CD14-positive monocyte (primary cell): Measurements from ENCODE around the gene EPHA1. TPM values are rescaled to one million over a fixed set of nuclear protein-coding genes. Genes with fewer than 3 reads are reported as not detected.
A peak's percentile ranks its signal among the peaks of the same experiment; 100 is the strongest.
"Not testable (repeated sequence)": the region's sequence is repeated elsewhere in the genome, so short reads cannot be mapped to it uniquely, and the experiment has no call there.

Experiments
- DNase-seq, 3 donors: peaks; one replicate each; pipeline ENCODE4 v3.0.0-alpha.2; 2011 to 2022
- H2AFZ ChIP-seq: 2 replicates; pipeline ENCODE4 v1.6.0; 2012; ENCODE audit warnings: mild to moderate bottlenecking, low read depth, low read length, inconsistent platforms; ENCODE audit not compliant: insufficient read depth, poor library complexity, severe bottlenecking
- H3K27ac ChIP-seq, 2 donors: 1 replicate in 1 of 2; 2 replicates in 1 of 2; pipeline ENCODE4 v1.5.1; 2012 to 2013; ENCODE audit warnings: low read length in 2 of 2, control low read depth in 1 of 2, inconsistent platforms in 1 of 2, low read depth in 1 of 2, mild to moderate bottlenecking in 1 of 2
- H3K27me3 ChIP-seq, 2 donors: one replicate each; pipeline versions ENCODE4 v1.6.0 to v1.6.1; 2011 to 2013; ENCODE audit warnings: low read length in 2 of 2; ENCODE audit not compliant: control insufficient read depth in 2 of 2, insufficient read depth in 2 of 2
- H3K36me3 ChIP-seq, 2 donors: replicated peaks in 1 of 2; 1 replicate in 1 of 2; 2 replicates in 1 of 2; pipeline versions ENCODE4 v1.5.1 to v1.6.1; 2012 to 2013; ENCODE audit warnings: low read length in 2 of 2, control low read depth in 1 of 2, inconsistent platforms in 1 of 2, mild to moderate bottlenecking in 1 of 2; ENCODE audit not compliant: insufficient read depth in 2 of 2, control insufficient read depth in 1 of 2
- H3K4me1 ChIP-seq, 2 donors: 1 replicate in 1 of 2; 2 replicates in 1 of 2; pipeline versions ENCODE4 v1.5.1 to v1.6.1; 2012 to 2013; ENCODE audit warnings: low read length in 2 of 2, control low read depth in 1 of 2, inconsistent platforms in 1 of 2, mild to moderate bottlenecking in 1 of 2, moderate library complexity in 1 of 2; ENCODE audit not compliant: insufficient read depth in 2 of 2, control insufficient read depth in 1 of 2
- H3K4me2 ChIP-seq: replicated peaks from 2 replicates; pipeline ENCODE3; 2012; ENCODE audit warnings: low read length, moderate library complexity, mild to moderate bottlenecking; ENCODE audit not compliant: poor library complexity, severe bottlenecking; ENCODE audit errors: extremely low read depth
- H3K4me3 ChIP-seq, 3 experiments: fragments of 200-600 bp in 1 of 3; sonication (generic) in 1 of 3; replicated peaks in 1 of 3; 1 replicate in 2 of 3; 2 replicates in 1 of 3; pipeline ENCODE4 v1.5.1; 2011 to 2013; ENCODE audit warnings: low read length in 3 of 3, mild to moderate bottlenecking in 3 of 3, control low read depth in 2 of 3, low read depth in 2 of 3, inconsistent platforms in 1 of 3, moderate library complexity in 1 of 3
- H3K79me2 ChIP-seq: 2 replicates; pipeline ENCODE4 v1.6.0; 2012; ENCODE audit warnings: mild to moderate bottlenecking, control low read depth, inconsistent platforms, low read length, moderate library complexity; ENCODE audit not compliant: insufficient read depth
- H3K9ac ChIP-seq: 2 replicates; pipeline ENCODE4 v1.6.0; 2017; ENCODE audit warnings: low read length, mild to moderate bottlenecking; ENCODE audit not compliant: insufficient read depth, poor library complexity, severe bottlenecking
- H3K9me3 ChIP-seq, 2 donors: replicated peaks in 1 of 2; 1 replicate in 1 of 2; 2 replicates in 1 of 2; pipeline versions ENCODE4 v1.5.1 to v1.6.1; 2012 to 2013; ENCODE audit warnings: low read length in 2 of 2, control low read depth in 1 of 2; ENCODE audit not compliant: control insufficient read depth in 1 of 2, insufficient read depth in 1 of 2
- H4K20me1 ChIP-seq: 2 replicates; pipeline ENCODE4 v1.6.0; 2012; ENCODE audit warnings: mild to moderate bottlenecking, low read length, control low read depth, moderate library complexity; ENCODE audit not compliant: insufficient read depth
- H3K27ac Mint-ChIP-seq, 7 donors: one replicate each; pipeline ENCODE4 v1.8.0; 2020; ENCODE audit warnings: mild to moderate bottlenecking in 7 of 7, mixed read lengths in 7 of 7, moderate library complexity in 6 of 7, inconsistent platforms in 2 of 7
- H3K27me3 Mint-ChIP-seq, 3 donors: one replicate each; pipeline ENCODE4 v1.8.0; 2021 to 2022; ENCODE audit warnings: low read depth in 3 of 3, mild to moderate bottlenecking in 3 of 3, mixed read lengths in 3 of 3, moderate library complexity in 3 of 3, inconsistent platforms in 1 of 3
- H3K36me3 Mint-ChIP-seq, 2 donors: one replicate each; pipeline ENCODE4 v1.8.0; 2020; ENCODE audit warnings: mixed read lengths in 2 of 2, inconsistent platforms in 1 of 2, mild to moderate bottlenecking in 1 of 2
- H3K4me1 Mint-ChIP-seq: one replicate; pipeline ENCODE4 v1.8.0; 2020; ENCODE audit warnings: mild to moderate bottlenecking, mixed read lengths
- H3K4me3 Mint-ChIP-seq, 2 donors: one replicate each; pipeline ENCODE4 v1.8.0; 2020; ENCODE audit warnings: mild to moderate bottlenecking in 2 of 2, mixed read lengths in 2 of 2, moderate library complexity in 1 of 2
- H3K9me3 Mint-ChIP-seq, 7 donors: one replicate each; pipeline ENCODE4 v1.8.0; 2020 to 2022; ENCODE audit warnings: mixed read lengths in 7 of 7, mild to moderate bottlenecking in 6 of 7, moderate library complexity in 6 of 7, inconsistent platforms in 2 of 7
- CTCF ChIP-seq: fragments of 200-600 bp; IDR thresholded peaks from one replicate; pipeline ENCODE4 v1.8.0; 2022; ENCODE audit warnings: antibody characterized with exemption, mild to moderate bottlenecking
- WGBS: methylation state at CpG from one replicate; pipeline ENCODE4 v1.1.5; 2013; ENCODE audit warnings: missing lambda C conversion rate; ENCODE audit not compliant: insufficient coverage; 5-methylcytosine and 5-hydroxymethylcytosine counted together
- intact Hi-C, 2 donors: fragments of 100-400 bp; cut with micrococcal nuclease; formaldehyde crosslinking; loops; one replicate each; pipeline versions ENCODE4 v1.15.0 to v1.15.1; 2023
- polyA plus RNA-seq, 3 donors: library from polyadenylated mRNA; depleted of rRNA in 1 of 3; unstranded in 2 of 3; stranded (reverse) in 1 of 3; fragments of 300-500 nt in 2 of 3; fragments of >200 nt in 1 of 3; fragmentation: Illumina TruSeq in 2 of 3; gene quantifications; 1 replicate in 2 of 3; 2 replicates in 1 of 3; pipeline ENCODE4 v1.2.3, GENCODE V29; 2012 to 2021

The EPHA1 gene
- polyA plus RNA-seq, 3 donors = 0.50 to 0.95 TPM; not detected in 1

- H3K27me3 ChIP-seq = no peaks in the 10 kb centered on the region
- H4K20me1 ChIP-seq = no peaks in the 10 kb centered on the region
- Mint-ChIP-seq H3K27ac (peak overlapping the region; percentile 58 to 96 (median 94)), H3K36me3 (peaks cover 4 to 25% of the 10 kb centered on the region in 2 donors), H3K4me1 (peaks cover 21% of the 10 kb centered on the region), H3K27me3 (no peaks in the 10 kb centered on the region), H3K9me3 (peaks cover 0 to 2% (median 0%) of the 10 kb centered on the region in 7 donors), H3K4me3 (peak overlapping the region; percentile 63 to 80)
- TF ChIP-seq CTCF = no peak
- H3K36me3 ChIP-seq = peaks cover 0 to 12% of the 10 kb centered on the region in 2 donors
- peak overlapping the region; percentile 47 for H3K4me2 ChIP-seq
- DNase-seq = peak; percentile 32 to 46 (median 32)
- H3K4me3 ChIP-seq = peak overlapping the region in 1 of 3 experiments; percentile 27
- H3K9me3 ChIP-seq = no peaks in the 10 kb centered on the region
- H3K79me2 ChIP-seq = peaks cover 3% of the 10 kb centered on the region
- H2AFZ ChIP-seq = no peak overlapping the region
- H3K9ac ChIP-seq = no peak overlapping the region
- H3K4me1 ChIP-seq = peaks cover 11 to 16% of the 10 kb centered on the region in 2 donors
- H3K27ac ChIP-seq = peak overlapping the region; percentile 19 to 70
- intact Hi-C loops = no loop called here
- WGBS = 80% methylated on average over 1 of the region's 10 CpGs
Observed at GRCh38 chr7:143429770-143430698, 21.4 kb upstream of the EPHA1 start.

DNA sequence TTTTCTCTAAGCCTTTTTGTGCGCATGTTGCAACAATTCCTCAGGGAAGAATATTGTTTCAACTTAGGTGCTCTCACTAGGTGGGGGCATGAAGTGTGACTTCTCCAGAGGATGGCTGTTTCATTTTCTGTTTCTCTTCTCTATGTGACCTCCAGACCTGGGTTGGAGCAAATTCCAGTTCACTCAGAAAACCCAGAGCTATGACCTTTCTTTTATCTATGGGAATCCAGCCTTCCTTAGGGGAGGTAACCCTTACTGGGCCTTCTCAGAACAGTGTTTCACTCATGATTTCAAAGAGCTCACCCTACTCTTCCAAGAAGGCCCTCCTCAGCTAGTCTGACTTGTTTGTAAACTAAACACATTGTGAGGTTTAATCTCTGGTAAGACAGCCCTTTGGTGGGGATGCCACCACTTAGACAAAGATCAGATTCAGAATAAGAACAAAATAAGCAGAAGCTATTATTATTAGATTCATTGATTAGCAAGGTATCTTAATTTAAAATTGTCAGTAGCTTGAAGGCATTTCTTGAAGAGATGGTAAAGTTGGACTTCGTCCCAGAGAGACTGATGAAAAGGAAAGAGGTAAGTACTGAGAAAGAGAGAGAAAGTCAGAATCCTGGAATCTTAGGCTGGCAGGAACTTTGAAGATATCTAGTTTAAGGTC lies 18.0 kb upstream of the EPHA1 start:
- Histone ChIP-seq H3K27me3 (no peaks in the 10 kb centered on the region), H2AFZ (no peak overlapping the region), H3K36me3 (peaks cover 0 to 21% of the 10 kb centered on the region in 2 donors), H3K27ac (peak overlapping the region in 1 of 2 donors; percentile 18), H3K9me3 (peaks cover 0 to 3% of the 10 kb centered on the region in 2 donors), H3K9ac (no peak overlapping the region), H3K4me1 (peaks cover 11 to 16% of the 10 kb centered on the region in 2 donors), H3K4me2 (no peak overlapping the region), H4K20me1 (no peaks in the 10 kb centered on the region), H3K4me3 (no peak overlapping the region), H3K79me2 (no peaks in the 10 kb centered on the region)
- intact Hi-C loops = no loop called here
- Mint-ChIP-seq H3K27me3 (peaks cover 0 to 3% (median 0%) of the 10 kb centered on the region in 3 donors), H3K9me3 (peaks cover 0 to 13% (median 6%) of the 10 kb centered on the region in 7 donors), H3K27ac (no peak overlapping the region), H3K36me3 (peaks cover 24 to 26% of the 10 kb centered on the region in 2 donors), H3K4me3 (no peak overlapping the region), H3K4me1 (peaks cover 25% of the 10 kb centered on the region)
- TF ChIP-seq CTCF = no peak
- no peak for DNase-seq
- WGBS = 100% methylated on average over 1 of the region's 2 CpGs

GRCh38 chr7:143424476-143424875 lies 15.8 kb upstream of the EPHA1 start:
- H3K4me3 Mint-ChIP-seq, H3K4me1 ChIP-seq, H3K4me3 ChIP-seq, H3K4me2 ChIP-seq, H2AFZ ChIP-seq, H3K27me3 Mint-ChIP-seq, H3K9me3 ChIP-seq, H3K27ac ChIP-seq, intact Hi-C loops, H3K27me3 ChIP-seq, DNase-seq, H3K9ac ChIP-seq, H4K20me1 ChIP-seq, H3K27ac Mint-ChIP-seq, H3K79me2 ChIP-seq: not testable (repeated sequence)
- Mint-ChIP-seq H3K4me1 (peaks cover 11% of the 10 kb centered on the region), H3K36me3 (peaks cover 37 to 39% of the 10 kb centered on the region in 2 donors), H3K9me3 (peaks cover 8 to 19% (median 12%) of the 10 kb centered on the region in 7 donors)
- H3K36me3 ChIP-seq = peaks cover 0 to 39% of the 10 kb centered on the region in 2 donors
- 96% methylated on average over 7 of the region's 34 CpGs for WGBS
